ENCODE measurements around the gene NACC1.

NACC1 gene

GRCh38 chr19:13117772-13118423, at the start of gene NACC1:
NACC1 (plus strand) TSS chr19:13118264; CDS start chr19:13135208, 16,944 bp downstream.
- peak; percentile 95 for DNase-seq (ENCODE audit: low spot score)

- no peak for DNase-seq (ENCODE audit: low spot score)
These were observed 48.4 kb upstream of the NACC1 start for GRCh38 chr19:13069415-13070359.

- no peak for DNase-seq (ENCODE audit: low spot score)
These were observed 47.5 kb upstream of the NACC1 start for GRCh38 chr19:13070425-13071140.

- no peak for DNase-seq (ENCODE audit: low spot score)
These were observed 46.4 kb upstream of the NACC1 start for GRCh38 chr19:13071444-13072187.

GRCh38 chr19:13072188-13072908, 45.7 kb upstream of the NACC1 start:
- DNase-seq (ENCODE audit: low spot score) = no peak

GRCh38 chr19:13073263-13073662, 44.8 kb upstream of the NACC1 start:
- no peak for DNase-seq (ENCODE audit: low spot score)

GRCh38 chr19:13074378-13074777, 43.7 kb upstream of the NACC1 start:
- DNase-seq (ENCODE audit: low spot score) = no peak

GRCh38 chr19:13076320-13076719, 41.7 kb upstream of the NACC1 start:
- DNase-seq (ENCODE audit: low spot score) = no peak

GRCh38 chr19:13076787-13077186, 41.3 kb upstream of the NACC1 start:
- no peak for DNase-seq (ENCODE audit: low spot score)

GRCh38 chr19:13077240-13077639, 40.8 kb upstream of the NACC1 start:
- no peak for DNase-seq (ENCODE audit: low spot score)

- no peak for DNase-seq (ENCODE audit: low spot score)
These were observed 39.7 kb upstream of the NACC1 start for GRCh38 chr19:13078381-13078780.

- DNase-seq (ENCODE audit: low spot score) = no peak
These were observed 39.0 kb upstream of the NACC1 start for GRCh38 chr19:13078897-13079541.

GRCh38 chr19:13079542-13079986, 38.5 kb upstream of the NACC1 start:
- DNase-seq (ENCODE audit: low spot score) = no peak

GRCh38 chr19:13082192-13083007, 35.7 kb upstream of the NACC1 start:
- DNase-seq (ENCODE audit: low spot score) = no peak

- DNase-seq (ENCODE audit: low spot score) = no peak
These were observed 35.1 kb upstream of the NACC1 start for GRCh38 chr19:13083008-13083404.

- no peak for DNase-seq (ENCODE audit: low spot score)
These were observed 34.4 kb upstream of the NACC1 start for GRCh38 chr19:13083627-13084026.

- DNase-seq (ENCODE audit: low spot score) = no peak
These were observed 32.4 kb upstream of the NACC1 start for GRCh38 chr19:13085666-13086065.

GRCh38 chr19:13086341-13086740, 31.7 kb upstream of the NACC1 start:
- DNase-seq (ENCODE audit: low spot score) = no peak

- no peak for DNase-seq (ENCODE audit: low spot score)
These were observed 30.8 kb upstream of the NACC1 start for GRCh38 chr19:13087295-13087694.

Measured in left forelimb (tissue), 1 donor.